Measurements from ENCODE around the gene PDZD7.
"Not testable (repeated sequence)": the region's sequence is repeated elsewhere in the genome, so short reads cannot be mapped to it uniquely, and the experiment has no call there.

The PDZD7 gene

GRCh38 chr10:100980711-100981110 is 50.2 kb downstream of the PDZD7 start:
- DNase-seq: no peak

GRCh38 chr10:100980311-100980710 is 50.6 kb downstream of the PDZD7 start:
- no peak for DNase-seq

DNA sequence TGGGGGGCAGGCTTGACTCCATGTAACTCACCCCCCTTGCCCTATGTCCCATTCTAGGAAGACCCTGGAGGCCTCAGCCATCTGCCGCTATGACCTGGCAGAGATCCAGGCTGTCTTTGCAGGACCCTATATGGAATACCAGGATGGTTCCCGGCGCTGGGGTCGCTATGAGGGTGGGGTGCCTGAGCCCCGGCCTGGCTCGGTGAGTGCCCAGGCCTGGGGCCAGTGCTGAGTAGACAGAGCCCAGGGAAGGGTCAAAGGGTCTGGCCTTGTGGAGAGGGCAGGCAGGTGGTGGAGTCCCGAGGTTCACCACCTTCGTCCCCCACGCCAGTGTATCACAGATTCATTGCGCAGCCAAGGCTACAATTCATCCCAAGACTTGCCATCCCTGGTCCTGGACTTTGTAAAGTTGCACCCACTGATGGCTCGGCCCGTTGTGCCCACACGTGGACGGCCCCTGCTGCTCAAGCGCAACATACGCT is 51.1 kb downstream of the PDZD7 start:
- DNase-seq: no peak

DNA sequence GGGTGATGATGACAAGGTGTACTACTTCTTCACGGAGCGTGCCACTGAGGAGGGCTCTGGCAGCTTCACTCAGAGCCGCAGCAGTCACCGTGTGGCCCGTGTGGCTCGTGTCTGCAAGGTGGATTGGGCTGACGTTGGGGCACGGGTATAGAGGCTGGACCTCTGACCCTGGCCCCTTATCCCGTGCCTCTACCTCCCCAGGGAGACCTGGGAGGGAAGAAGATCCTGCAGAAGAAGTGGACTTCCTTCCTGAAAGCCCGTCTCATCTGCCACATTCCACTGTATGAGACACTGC is 52.1 kb downstream of the PDZD7 start:
- DNase-seq: no peak

DNA sequence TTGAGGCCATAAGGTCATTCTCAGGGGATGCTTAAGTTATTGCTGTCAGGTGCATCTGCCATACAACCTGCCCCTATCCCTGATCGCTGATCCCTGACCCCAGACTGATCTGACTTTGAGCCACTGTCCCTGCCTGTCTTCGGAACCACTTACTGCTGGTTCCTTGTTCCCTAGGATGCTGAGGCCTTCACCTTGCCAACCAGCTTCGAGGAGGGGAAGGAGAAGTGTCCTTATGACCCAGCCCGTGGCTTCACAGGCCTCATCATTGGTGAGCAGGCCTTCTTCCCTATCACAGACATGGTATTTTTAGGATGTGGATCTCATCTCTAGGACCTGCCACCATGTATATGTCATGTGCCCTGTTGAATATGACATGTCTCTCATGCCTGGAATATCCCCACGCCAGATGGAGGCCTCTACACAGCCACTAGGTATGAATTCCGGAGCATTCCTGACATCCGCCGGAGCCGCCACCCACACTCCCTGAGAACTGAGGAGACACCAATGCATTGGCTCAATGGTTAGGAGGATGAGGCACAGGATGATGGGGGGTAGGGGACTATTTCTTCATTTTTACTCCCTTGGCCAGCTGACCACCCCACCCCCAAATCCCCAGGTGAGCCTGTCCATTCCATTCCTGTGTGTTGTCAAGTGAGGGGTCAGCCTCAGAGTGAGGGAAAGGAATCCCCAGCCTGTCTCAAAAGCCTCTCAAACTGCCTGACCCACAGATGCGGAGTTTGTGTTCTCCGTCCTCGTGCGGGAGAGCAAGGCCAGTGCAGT is 52.6 kb downstream of the PDZD7 start:
- no peak for DNase-seq

GRCh38 chr10:100977436-100977835 is 53.5 kb downstream of the PDZD7 start:
- DNase-seq: no peak

DNA sequence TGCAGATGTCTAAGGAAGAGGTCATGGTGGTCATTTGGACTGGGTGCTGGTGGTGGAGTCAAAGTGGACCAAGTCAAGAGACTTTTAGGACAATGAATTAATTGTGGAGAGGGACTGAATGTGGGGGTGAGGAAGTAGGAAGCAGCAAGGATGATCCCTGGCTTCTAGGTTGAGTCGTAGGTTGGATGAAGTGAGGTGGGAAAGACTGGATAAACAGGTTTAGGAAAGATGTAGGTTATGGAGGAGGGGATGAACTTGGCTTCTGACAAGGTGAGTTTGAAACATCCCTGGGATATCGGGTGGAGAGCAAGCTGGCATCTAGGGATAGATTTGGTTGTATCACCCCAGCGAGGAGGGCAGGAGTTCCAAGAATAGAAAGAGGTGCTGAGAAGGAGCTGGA is 54.0 kb downstream of the PDZD7 start:
- DNase-seq: no peak

GRCh38 chr10:100975397-100975796 is 55.5 kb downstream of the PDZD7 start:
- DNase-seq: not testable (repeated sequence)

DNA sequence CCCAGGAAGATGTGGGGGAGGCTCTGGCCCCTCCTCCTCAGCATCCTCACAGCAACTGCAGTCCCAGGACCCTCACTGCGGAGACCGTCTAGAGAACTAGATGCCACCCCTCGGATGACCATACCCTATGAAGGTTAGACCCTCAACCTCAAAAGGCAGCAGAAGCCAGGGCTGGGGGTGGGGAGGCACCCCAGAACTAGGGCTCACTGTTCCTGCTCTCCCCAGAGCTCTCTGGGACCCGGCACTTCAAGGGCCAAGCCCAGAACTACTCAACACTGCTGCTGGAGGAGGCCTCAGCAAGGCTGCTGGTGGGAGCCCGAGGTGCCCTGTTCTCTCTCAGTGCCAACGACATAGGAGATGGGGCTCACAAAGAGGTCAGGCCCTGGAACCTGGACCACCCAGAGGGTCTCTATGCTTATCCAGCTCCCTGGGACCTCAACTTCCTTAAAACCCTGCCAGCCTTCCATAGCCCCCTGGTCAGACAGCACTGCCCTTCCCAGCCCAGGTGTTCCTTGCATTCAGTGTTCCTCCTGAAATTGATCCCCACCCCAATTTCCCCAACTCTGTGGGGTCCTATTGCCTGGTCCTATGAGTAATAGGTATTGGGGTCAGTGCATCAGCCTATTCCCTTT is 57.9 kb downstream of the PDZD7 start:
- DNase-seq: no peak

DNA sequence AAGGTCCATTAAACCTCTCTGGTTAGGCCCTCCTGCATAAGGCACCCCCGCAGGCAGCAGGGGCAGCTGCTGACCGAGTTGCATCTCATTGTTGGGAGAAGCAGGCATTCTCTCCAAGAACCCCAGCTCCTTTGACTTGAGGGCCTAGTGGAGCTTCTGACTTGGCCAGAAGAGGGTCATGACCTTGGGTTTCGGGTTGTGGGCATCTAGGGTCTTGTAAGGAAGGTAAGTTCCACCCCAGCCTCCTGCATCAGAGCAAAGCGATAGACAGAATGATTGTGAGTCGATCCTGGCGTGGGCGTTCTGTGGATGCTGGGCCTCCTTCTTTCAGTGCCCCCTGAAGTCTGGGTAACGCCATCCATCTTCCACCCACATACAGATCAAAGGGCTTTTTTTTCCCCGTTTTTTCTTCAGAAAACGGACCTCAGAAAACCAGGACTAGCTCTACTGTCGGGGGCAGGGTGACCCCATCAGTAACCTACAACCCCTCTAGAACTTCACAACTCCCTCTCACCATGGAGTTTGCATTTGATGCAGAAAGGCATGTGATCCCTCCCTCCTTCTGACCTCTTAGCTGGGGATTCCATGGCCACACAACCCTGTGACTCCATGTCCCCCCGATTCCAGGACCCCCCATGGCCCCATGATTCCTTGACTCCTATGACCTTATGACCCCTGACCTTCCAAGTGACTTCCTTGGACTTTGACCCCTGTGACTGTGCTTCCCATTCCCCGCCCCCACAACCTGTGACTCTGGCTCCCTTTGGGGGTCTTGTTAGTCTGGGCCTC is 58.6 kb downstream of the PDZD7 start:
- DNase-seq: no peak

- no peak for DNase-seq
Measured at GRCh38 chr10:100970914-100971811, 59.8 kb downstream of the PDZD7 start.

- no peak for DNase-seq
Measured at GRCh38 chr10:100970076-100970913, 60.6 kb downstream of the PDZD7 start.

- DNase-seq: peak; percentile 87
Measured at GRCh38 chr10:100969187-100970075, 61.5 kb downstream of the PDZD7 start, which contains the start of gene SEMA4G. TSS of gene SEMA4G (plus strand) at chr10:100969504. CDS start at chr10:100972913, 3,409 bp downstream.

GRCh38 chr10:100968863-100969186 is 62.1 kb downstream of the PDZD7 start:
- DNase-seq: no peak

DNA sequence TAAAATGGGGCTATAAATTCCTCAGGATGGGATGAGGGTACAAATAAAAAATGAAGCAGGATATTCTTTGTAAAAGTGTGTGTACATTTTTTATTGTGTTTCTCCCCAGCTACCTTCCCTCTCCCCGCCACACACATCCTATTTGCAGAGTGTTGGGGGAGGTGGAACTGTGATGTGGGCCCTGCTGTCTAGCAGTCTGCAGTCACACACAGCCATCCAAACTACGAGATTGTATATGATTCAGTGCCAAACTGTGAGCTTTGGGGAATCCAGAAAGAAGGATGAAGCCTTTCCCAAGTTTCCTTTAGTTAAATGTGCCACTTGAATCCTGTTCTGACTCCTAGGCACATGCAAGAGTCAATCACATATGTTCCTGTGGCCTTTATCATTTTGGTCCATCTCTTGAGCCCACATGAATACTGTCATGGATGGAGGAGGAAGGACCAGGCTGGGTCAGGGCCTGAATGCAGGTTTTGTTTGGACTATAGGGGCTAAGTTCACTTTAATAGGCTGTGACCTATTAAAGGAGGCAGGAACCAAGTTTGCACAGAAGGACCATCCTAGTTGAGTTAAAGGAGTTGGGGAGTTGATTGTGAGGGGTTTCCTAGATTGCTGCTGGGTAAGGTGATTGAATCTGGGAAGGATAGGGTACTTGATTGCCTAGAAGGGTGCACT is 62.7 kb downstream of the PDZD7 start:
- no peak for DNase-seq

DNA sequence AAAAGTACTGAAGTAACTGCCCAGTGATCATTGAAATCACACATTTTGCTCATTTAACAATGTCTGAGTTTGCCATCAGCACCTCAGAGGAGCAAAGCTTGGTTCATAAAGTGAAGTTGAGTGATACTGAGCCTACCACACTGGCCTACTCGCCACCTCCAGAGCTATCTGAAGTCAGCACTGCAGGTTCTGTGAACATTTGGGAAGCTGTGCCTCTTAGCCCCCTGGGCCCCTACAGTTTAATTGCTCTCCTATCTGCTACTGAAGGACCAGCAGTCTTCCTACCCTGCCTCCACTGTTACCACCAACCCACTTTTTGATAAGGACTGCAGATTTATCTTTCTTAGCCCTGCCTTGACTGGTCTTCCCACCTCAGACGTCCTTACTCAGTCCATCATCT is 63.6 kb downstream of the PDZD7 start:
- no peak for DNase-seq

DNA sequence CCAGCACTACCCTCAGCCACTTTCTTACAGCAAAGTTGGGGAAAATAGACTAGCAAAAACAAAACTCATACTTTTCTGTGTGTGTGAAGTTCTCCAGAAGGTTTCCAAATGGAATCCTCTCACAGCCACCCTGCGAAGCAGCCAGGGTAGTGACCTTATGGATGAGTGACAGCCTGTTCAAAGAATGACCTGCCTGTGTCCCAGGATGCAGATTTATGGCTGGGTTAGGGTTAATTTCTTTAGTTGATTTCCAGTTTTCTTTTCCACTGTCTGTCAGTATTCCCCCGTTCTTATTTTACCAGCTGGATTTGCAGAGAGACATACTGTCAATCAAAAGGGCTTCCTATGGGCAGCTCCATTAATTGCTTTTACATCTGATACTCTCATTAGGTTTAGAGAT is 64.0 kb downstream of the PDZD7 start:
- DNase-seq: no peak

DNA sequence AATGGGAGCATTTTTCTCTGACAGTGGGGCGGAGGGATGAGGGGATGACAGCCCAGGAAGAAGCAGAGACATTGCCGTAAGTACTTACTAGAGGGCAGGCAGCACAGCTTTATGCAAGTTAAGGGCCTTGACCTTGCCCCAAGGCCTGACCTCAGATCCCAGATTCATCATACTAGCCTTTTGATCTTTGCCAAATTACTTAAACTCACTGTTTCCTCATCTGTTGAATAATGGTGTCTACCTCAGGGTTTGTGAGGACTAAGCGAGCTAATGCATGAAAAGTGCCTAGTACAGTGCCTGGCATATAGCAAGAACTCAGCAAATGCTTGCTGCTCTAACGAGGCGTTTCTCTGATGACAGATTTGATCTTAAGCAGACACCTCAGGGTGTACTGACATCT is 65.1 kb downstream of the PDZD7 start:
- DNase-seq: no peak

DNA sequence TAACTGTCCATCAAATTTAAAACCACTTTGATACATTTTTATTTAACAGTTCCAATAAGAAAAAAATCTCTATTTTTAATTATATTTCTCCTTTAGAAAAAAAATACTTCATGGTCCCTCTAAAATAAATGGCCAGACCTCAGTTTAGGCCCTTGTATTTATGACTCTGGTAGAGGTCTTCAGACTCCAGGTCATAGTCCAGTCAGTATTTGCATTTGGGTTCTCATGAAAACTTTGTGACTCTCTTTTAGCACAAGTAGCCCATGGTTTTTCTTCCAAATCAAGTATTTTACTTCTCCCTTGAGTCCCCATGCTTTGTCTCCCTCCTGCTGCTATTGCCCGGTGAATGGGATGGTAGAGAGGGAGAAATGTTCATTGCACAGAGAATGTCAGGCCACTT is 67.1 kb downstream of the PDZD7 start:
- DNase-seq: no peak

Measured in retina (tissue), 1 donor.